ENCODE results near the gene GPATCH8.
"Not testable (repeated sequence)": the region's sequence is repeated elsewhere in the genome, so short reads cannot be mapped to it uniquely, and the experiment has no call there.

The GPATCH8 gene

DNA sequence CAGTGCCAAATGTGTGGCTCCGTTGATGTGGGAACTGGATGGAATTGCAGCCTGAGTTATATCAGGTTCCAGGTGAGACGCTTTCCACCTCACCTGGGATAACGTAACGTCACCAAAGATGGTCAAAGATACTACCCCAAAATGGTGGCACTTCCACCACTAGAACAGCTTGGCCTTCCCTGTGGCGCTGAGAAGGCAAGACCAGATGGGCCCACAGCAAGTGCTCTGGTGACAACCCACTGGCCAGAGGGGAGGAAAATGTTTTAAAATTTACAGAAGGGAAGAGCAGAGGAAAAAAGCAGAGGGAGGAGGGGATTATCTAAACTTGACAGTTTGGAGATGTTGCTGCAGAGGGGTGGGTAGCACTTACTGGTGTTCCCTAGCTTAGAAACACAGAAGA lies 106.3 kb downstream of the GPATCH8 start:
- DNase-seq, result no peak

DNA sequence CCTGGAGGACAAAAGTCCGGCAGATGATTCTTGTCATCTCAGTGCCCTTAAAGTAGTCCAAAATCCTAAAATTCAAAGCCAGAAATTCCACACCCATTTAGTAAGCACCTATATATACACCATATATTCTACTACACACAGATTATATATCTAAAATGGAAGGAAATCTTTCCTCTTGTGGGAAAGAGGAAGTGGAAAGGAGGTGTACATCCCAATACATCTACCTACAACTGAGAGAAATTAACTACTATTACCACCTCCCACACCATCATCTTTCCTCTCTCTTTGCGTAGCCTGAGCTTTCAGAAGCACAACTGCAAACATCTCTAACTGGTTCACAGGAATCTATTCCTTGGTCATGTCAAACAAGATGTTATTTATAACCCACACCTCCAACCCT lies 108.4 kb downstream of the GPATCH8 start:
- no peak for DNase-seq

DNA sequence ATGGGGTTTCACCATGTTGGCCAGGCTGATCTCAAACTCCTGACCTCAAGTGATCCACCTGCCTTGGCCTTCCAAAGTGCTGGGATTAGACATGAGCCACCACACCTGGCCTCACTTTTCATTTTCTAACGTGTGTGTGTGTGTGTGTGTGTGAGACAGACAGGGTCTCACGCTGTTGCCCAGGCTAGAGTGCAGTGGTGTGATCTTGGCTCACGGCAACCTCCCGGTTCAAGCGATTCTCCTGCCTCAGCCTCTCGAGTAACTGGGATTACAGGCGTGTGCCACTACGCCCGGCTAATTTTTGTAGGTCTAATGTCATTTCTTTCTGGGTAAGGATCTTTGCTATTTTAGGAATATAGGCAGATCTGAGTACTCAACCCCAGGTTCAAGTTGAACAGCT lies 109.1 kb downstream of the GPATCH8 start:
- not testable (repeated sequence) for DNase-seq

DNA sequence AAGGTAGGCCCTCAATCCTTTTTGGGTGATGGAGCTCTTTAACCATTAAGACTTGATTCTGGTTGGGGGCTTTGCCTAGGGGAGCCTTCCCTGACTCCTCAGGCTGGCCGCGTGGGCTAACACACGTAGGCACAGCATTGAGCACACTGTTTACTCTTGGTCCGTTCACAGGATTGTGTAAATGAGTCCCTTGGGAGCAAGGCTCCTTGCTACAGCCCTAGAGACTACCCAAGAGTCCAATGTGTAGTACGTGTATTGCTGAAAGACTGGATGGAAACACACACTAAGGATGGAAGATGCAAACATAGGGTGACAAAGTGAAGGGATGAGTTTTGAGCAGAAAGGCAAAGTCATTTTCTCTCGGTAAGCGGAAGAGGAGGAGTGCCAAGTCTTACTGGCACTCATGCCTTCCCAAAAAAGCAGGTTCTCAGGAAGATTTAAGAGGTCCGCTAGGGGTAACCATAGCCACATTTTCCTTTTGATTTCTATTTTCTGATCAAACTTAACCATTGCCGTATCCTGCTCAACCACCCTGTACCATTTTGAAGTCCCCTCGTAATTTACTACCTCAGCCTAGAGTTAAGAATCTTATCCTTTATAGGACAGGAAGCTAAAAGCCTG lies 112.8 kb downstream of the GPATCH8 start:
- no peak for DNase-seq

DNA sequence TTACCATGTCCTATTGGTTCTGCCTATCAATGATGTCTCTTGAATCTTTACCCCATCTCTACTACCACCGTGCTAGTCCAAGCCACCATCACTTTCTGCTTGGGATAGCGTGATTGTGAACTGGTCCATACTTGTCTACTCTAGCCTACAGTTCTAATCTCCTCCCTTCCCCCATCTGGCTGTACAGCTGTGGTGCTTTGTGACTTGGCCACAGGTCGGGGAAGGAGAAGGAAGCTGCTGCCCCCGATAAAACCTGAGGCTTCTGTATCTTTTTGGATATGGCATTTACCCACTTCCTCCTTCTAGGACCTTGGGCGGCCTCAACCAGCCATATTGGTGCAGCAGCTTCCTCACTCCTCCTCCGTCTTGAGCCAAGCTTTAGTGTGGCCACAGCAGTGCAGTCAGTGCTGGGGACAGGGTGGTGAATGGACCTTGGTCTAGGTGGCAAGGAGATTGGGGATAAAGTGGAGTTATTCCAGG lies 113.4 kb downstream of the GPATCH8 start:
- DNase-seq, result no peak

DNA sequence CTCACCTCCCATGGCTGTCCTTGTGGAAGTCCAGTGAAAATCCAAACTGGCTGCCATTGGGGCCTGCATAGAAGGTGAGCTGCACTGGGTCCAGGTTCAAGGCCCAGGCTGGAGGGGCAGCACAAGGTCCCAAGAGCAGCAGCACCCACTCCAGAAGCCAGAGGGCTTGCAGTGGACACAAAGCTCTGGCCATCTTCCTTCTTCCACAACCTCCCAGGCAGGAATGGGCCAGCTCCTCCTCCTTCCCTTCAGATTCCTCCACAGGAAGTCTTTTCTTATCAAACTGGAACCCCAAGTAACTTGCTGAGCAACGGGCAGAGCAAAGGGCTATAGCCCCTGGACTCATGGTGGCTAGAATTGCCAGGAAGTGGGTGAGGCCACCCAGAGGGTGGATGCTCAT lies 113.9 kb downstream of the GPATCH8 start, which contains the start of gene ITGA2B:
Gene ITGA2B, minus strand, starts transcription at position 369 of the 400 bp plus-strand sequence. Its CDS starts 176 bp downstream, at position 193.
- DNase-seq, result no peak

DNA sequence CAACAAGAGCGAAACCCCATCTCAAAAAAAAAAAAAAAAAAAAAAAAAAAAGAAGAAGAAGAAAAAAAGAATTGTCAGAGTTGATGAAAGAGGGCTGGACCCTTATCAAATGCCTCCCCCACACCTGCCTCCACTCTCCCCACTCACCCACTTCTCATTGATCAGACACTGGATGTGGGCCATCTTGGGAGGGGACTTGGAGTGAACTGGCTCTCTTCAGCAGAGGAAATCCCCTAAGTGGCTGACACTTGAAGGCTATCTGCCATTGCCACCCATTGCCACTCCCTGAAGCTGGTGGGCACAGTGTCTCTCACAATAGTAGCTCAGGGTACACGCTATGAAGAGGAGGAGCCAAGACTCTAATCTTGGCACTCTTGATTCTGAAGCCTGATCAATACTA lies 115.4 kb downstream of the GPATCH8 start:
- no peak for DNase-seq

DNA sequence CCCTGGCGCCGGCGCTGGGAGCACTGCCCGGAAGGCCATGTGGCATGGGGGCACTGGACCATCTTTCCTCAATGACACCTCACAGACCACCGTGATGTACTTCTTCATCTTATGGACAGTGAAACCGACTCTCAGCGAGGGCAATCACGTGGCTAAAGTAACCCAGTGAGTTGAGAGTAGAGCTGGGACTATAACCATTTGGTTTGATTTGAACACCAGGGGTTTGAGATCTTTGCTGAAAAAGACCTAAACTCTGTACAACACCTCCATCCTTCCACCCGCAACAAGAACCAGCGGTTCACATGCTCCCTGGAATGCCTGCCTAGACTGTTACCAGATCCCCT lies 117.1 kb downstream of the GPATCH8 start:
- no peak for DNase-seq

DNA sequence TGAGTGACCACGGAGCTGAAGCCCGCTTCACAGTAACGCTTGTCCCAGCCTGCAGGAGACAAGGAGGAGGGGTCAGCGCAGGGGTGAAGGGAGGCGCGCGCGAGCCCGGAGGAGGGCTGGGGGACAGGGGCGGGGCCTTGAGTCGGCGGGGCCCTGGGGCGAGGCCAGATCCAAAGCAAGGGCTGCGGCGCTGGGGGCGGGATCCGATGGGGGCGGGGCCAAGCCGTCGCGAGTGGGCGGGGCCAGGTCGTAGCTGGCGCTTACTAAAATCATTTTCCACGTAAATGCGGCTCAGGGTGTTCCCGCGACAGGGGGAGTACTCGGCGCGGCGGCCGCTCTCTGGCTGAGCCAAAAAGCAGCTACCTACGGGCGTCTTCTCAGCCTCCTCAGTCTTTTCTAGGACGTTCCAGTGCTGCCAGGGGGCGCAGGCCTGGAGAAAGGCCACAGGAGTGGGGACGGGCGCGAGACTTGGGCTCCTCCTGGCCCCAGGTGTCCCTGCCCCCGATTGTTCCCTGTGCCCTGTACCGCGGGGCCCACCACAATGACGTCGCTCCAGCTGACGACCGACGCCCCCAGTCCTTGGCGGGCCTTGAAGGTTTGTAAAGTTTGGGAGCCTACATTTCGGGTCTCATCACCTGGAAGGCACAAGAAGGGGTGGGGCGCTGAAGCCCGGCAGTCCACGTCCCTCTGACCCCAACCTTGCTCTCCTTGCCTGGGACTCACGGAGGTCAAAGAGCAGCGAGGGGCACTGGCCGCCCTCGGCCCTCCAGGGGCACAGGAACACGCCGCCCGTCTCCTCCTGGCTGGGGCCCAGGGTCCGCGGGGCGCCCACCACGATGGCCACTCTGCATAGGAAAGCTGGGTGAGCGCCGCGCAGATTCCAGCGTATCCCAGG lies 117.7 kb downstream of the GPATCH8 start:
- peak; percentile 81 for DNase-seq

DNA sequence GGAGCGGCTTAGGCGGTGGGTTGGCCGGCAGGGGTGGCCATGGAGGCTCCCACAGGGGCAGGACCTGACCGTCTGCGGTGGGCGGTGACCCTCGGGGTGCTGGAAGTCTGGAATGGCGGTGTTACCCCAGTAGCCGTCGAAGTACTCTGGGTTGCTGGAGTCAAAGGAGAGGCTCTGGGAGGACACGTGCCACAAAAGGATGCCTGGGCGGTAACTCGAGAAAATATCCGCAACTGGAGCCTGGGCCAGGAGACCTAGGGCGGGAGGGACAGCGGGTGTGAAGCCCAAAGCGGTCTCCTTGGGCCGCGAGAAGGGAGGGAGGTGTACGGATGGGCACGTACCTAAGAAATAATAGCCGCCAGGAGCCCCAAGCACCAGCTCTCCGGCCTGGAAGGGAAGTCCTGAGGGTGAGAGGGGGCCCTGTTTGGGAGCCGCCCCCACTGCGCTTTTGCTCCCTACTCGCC lies 118.4 kb downstream of the GPATCH8 start:
- DNase-seq, result no peak

DNA sequence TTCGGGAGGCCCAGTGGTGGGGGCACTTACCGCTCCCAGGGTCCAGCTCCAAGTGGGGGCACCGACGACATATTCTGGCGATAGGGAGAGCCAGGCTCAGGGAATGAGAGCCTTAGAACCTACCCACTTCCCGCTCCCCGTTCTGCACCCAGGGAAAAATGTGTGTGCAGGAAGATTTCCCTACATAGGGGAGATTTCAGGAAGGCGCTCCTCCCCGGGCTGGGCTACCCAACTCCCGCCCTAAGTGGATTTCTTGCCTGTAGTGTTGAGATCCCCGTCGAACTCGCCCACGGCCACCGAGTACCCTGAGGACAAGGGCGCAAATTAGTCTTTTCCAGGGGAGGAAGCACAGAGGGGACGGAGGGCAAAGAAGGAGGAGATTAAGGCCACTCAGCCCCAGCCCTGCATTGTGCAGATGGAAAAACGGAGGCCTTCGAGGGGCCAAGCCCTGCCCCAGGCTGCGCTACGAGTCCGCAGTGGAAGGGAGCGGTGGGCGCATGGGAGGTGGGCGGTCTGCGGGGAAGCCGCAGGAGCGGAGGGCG lies 118.9 kb downstream of the GPATCH8 start:
- DNase-seq, result no peak

DNA sequence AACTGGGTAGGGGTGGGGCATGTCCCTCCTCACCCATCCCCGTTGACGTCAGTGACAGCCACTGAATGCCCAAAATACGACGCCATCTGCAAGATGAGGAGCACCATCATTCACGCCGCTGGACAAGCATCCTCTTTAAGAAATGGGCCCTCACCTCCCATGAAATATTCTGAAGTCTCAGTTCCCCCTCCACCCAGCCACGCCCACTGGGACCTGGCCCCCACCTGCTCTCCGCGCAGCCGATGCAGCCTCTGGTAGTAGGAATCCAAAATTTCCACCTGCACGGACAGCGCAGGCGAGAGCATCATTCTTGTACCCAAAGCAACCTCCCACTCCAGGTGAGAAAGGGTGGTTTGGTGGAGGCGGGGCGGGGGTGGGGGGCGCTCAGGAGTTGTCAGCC lies 119.3 kb downstream of the GPATCH8 start:
- DNase-seq, result no peak

DNA sequence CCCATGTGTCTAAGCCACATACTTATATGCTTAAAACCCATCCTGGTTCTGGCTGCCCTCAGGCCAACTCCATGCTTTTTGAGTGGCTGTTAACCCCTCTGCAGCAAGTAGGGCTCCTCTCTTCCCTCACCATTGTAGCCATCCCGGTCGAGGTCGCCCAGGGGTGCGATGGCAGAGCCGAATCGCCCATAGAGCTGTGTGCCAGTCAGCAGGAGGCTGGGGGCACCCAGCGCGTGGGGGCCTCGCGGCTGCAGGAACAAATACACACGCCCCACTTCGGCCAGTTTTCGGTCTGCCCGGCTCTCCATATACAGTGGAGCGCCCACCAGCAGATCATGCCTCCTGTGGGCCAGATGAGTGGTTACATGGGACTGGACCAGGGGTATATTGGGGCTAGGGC lies 119.8 kb downstream of the GPATCH8 start:
- no peak for DNase-seq

DNA sequence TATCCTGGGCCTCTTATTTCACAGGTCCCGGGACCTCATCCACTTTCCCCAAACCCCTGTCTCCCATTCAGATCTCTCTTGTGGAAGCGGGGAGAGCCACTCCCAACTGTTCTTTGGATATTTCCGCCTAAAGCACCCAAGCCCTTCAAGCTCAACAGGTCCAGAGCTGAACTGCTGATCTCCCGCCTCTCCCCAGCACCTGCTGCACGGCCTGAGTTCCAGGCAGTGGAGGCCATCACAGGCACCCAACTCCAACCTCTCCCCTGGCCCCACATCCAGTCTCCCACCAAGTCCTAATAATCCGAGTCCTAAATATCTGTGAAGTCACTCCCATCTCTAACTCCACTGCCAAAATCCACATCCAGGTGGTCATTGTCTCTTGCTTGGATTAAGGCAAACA lies 120.3 kb downstream of the GPATCH8 start:
- DNase-seq, result no peak

DNA sequence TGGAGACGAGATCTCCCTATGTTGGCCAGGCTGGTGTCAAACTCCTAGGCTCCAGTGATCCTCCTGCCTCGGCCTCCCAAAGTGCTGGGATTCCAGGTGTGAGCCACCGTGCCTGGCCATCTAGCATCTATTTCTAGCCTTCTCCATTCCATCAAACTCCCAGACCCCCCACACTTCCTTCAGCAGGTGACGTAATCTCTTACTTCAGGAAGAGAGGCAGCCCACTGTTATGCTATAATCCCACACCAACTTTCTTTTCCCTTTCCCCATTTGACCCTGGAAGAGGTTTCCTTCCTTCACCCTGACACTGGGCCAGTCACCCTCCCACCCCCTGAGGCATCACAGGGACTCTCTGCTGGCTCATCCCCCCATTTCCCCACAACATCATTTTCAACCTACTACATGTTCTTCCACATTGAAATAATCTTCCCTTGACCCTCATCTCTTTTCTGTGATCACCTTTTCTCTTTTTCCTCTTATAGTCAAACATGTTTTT lies 121.3 kb downstream of the GPATCH8 start:
- DNase-seq, result no peak

DNA sequence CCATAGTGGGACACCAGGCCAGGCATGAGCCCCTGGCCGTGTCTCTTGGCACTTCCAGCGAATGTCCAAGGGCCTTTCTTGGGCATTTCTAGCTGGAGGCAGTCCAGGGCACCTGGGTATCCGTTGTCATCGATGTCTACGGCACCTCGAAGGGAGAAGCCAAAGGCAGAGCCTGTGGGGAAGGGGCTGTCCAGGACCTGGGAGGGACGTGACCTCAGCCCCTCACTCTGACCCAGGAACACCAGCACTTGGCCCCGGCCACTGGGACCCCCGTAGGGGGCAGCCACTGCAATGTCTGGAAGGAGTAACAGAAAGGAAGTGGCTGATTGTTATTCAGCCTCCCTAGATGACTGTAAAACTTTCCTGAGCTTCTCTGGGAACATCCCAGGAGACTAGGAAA lies 122.4 kb downstream of the GPATCH8 start:
- DNase-seq, result no peak

DNA sequence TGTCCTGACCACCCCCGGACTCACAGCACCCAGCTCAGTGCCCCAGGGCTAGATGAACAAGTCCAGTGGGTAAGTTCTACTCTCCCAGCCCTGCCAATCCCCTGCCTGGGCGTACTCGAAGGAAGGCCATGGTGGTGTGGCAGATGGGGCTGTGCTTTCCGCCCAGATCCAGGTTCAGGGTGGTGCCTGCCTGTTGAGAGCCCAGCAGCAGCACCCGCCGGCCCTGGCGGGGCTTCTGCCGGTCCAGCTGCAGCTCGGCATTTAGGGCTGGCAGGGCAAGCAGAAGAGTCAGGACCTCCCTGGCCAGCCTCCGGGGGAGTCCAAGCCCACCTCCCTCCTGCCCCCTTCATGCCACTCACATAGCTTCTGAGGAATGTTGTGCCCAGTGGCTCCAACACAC lies 123.3 kb downstream of the GPATCH8 start:
- DNase-seq, result no peak

DNA sequence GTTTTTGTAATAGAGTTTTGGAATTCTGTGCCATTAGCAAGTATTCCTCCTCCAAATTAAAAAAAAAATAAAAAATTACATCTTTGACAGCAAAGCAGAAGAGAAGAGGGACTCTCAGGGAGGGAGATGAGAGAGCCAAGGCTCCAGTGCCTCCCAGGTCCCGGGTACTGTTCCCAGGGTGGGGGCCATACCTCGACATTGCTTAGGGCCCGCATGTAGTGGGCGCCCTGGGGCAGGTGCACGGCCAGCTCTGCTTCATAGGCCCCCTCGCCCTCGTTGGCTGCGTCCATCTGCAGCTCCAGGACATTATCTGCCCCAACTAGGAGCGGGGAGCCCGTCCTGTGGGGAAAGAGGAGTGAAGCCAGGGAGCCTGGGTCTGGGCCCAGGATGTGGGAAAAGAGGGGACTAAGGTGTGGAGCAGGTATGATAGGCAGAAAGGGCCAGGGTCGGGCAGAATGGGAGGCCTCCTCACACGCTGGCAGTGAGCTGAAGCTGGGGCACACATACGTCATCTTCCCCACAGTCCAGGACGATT lies 125.0 kb downstream of the GPATCH8 start:
- no peak for DNase-seq

DNA sequence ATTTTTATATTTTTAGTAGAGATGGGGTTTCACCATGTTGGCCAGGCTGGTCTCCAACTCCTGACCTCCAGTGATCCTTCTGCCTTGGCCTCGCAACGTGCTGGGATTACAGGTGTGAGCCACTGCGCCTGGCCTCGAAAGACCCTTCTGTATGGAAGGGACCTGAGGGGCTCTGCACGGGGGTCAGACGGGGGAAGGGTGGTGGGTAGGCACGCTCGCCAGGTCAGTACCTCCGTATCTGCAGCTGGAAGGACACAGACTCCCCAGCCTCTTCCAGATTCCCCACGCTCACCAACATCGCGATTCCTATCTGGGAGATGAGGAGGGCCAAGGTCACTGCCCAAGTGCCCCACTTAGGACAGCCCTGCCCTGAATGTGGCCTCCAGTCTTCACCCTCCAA lies 126.4 kb downstream of the GPATCH8 start:
- DNase-seq, result no peak

DNA sequence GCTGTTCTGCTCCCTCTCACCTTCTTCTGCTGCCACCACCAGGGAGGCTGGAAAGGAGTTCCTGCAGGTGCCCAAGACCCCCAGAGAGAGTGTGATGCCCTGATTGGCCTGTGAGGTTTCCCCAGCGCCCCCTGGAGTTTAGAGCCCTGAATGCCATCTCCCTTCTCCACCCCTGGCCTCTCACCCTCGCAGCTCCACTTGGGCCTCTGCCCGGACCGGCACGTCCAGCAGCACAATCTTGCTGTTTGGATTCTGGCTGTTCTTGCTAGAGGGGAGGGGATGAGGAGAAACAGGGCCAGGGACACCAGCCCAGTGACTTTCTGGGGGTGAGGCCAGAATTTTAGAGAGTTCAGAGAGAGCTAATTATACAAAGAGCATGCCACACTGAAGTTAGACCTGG lies 127.1 kb downstream of the GPATCH8 start:
- DNase-seq, result no peak

DNA sequence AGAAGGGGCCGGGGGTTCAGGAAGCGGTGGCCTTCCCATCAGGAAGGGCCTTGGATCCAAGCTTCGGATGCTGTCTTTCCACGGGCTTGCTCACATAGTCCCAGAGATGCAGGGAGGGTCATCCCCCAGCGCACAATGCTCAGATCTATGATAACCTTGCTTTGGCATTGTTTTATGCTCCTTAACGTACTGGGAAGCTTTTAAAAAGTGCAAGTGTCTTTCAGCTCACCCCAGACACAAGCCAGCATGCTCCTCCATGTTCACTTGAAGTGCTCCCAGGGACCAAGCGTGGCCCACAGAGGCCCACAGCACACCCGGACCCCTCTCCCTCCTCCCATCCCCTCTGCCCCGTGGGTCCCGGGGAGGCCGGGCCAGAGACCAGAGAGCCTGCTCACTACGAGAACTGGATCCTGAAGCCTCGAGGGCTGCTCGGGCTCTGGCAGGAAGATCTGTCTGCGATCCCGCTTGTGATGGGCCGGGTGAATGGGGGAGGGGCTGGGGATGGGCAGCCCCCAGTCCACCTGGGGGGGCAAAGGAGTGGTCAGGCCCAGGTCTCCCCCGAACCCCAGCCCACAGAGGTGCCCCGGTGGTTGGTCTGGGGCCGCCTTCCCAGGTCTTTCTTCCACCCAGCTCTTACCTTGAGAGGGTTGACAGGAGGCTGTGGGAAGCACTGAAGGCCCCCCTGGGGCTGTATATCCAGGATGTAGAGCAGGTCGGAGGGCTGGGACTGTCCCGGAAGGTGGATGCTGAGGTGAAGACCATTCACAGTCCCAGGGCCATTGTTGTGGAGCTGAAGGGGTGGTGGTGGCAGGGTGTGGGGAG lies 127.8 kb downstream of the GPATCH8 start:
- no peak for DNase-seq

All from activated CD8-positive, alpha-beta memory T cell treated with anti-CD3 and anti-CD28 coated beads, Interleukin-2, amount 50 U/mL, for 4 hours (primary cell).